Measurements from ENCODE around the gene NUP210L. TPM values are rescaled to one million over a fixed set of nuclear protein-coding genes. Genes with fewer than 3 reads are reported as not detected.

NUP210L gene
- total and polyA plus RNA-seq, 9 of the 15 experiments (the other 6 are each of a cell fraction or from before 2014, with no cell fraction given), result 0.01 to 0.04 TPM; not detected in 7

- WGBS (ENCODE audit: insufficient coverage, low coverage, missing lambda C conversion rate), result under 1% methylated on average over 18 of the region's 95 CpGs
- FAIRE-seq, result peak; percentile 59
- H3K36me3 ChIP-seq (ENCODE audit: control insufficient read depth, insufficient read depth, low read length), result peaks cover 69% of the 10 kb centered on the region
- TF ChIP-seq MYC (IDR thresholded peaks at IDR 0.05; ENCODE audit: low read depth, low read length) (peak; percentile 64), MYC (CRISPR knock-in tag; IDR thresholded peaks at IDR 0.05; ENCODE audit: borderline replicate concordance, low read depth) (no peak; the same call in 1 of the 2 replicates), FOXK1 (CRISPR knock-in tag; IDR thresholded peaks at IDR 0.05; ENCODE audit: borderline replicate concordance) (peak; percentile 4; the same call in 1 of the 2 replicates), ZBTB12 (CRISPR knock-in tag; IDR thresholded peaks at IDR 0.05) (no peak), ELK3 (CRISPR knock-in tag; IDR thresholded peaks at IDR 0.05) (no peak), USF1 (CRISPR knock-in tag; IDR thresholded peaks at IDR 0.05) (peak; percentile 79)
- TF ChIP-seq, protein P1, sequence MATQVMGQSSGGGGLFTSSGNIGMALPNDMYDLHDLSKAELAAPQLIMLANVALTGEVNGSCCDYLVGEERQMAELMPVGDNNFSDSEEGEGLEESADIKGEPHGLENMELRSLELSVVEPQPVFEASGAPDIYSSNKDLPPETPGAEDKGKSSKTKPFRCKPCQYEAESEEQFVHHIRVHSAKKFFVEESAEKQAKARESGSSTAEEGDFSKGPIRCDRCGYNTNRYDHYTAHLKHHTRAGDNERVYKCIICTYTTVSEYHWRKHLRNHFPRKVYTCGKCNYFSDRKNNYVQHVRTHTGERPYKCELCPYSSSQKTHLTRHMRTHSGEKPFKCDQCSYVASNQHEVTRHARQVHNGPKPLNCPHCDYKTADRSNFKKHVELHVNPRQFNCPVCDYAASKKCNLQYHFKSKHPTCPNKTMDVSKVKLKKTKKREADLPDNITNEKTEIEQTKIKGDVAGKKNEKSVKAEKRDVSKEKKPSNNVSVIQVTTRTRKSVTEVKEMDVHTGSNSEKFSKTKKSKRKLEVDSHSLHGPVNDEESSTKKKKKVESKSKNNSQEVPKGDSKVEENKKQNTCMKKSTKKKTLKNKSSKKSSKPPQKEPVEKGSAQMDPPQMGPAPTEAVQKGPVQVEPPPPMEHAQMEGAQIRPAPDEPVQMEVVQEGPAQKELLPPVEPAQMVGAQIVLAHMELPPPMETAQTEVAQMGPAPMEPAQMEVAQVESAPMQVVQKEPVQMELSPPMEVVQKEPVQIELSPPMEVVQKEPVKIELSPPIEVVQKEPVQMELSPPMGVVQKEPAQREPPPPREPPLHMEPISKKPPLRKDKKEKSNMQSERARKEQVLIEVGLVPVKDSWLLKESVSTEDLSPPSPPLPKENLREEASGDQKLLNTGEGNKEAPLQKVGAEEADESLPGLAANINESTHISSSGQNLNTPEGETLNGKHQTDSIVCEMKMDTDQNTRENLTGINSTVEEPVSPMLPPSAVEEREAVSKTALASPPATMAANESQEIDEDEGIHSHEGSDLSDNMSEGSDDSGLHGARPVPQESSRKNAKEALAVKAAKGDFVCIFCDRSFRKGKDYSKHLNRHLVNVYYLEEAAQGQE (IDR thresholded peaks at IDR 0.05; ENCODE audit: borderline replicate concordance), result no peak
- TF ChIP-seq, protein P1 (CRISPR knock-in tag; IDR thresholded peaks at IDR 0.05; ENCODE audit: low read depth), result peak; percentile 38; the same call in 1 of the 2 replicates
Measured at GRCh38 chr1:153945795-153946621, 208.9 kb downstream of the NUP210L start.

More at GRCh38 chr1:153945795-153946621, 208.9 kb downstream of the NUP210L start:
- in situ Hi-C loops (cut with MboI) (no loop called here), intact Hi-C loops (cut with micrococcal nuclease) (loop anchor here (5.0 kb wide), 1 partner anchor 41 kb away; the partner anchor contains the start of gene RAB13)
- peak; percentile 72 for ATAC-seq
- TSS peak; percentile 38 for BruUV-seq (replicated peaks)
- DNase-seq (ENCODE audit: extremely low read depth in 1 of 4, low spot score in 3 of 4), result peak; percentile 67 to 86 (median 80)
- Histone ChIP-seq H2AFZ (ENCODE audit: low read depth, low read length) (peak overlapping the region; percentile 60; the same call in 1 of the 2 replicates), H3K9me1 (ENCODE audit: control insufficient read depth, insufficient read depth, low read length) (no peaks in the 10 kb centered on the region), H3K27ac (ENCODE audit: extremely low read depth, low read depth, low read length) (peak overlapping the region; percentile 85), H3K4me1 (replicated peaks in 1 of 2; ENCODE audit: control insufficient read depth in 2 of 2, insufficient read depth in 2 of 2, low read length in 2 of 2) (peaks cover 12 to 32% of the 10 kb centered on the region in 2 experiments; a peak in 4 of 5 replicates), H3K27me3 (ENCODE audit: control insufficient read depth in 2 of 2, insufficient read depth in 2 of 2, low read length in 2 of 2) (no peaks in the 10 kb centered on the region), H3K9me3 (replicated peaks; ENCODE audit: control insufficient read depth, insufficient read depth, low read depth, low read length) (no peaks in the 10 kb centered on the region), H3K9ac (ENCODE audit: insufficient read depth in 1 of 2, low read depth in 2 of 2, low read length in 2 of 2) (peak overlapping the region; percentile 88 to 99), H3K79me2 (ENCODE audit: control insufficient read depth, insufficient read depth, low read length) (peaks cover 29% of the 10 kb centered on the region), H3K4me2 (ENCODE audit: insufficient read depth, low read length) (peak overlapping the region; percentile 98), H3K4me3 (peak overlapping the region; percentile 99), H4K20me1 (replicated peaks; ENCODE audit: control insufficient read depth, insufficient read depth, low read length) (no peaks in the 10 kb centered on the region)
- ChIA-PET CTCF (ENCODE audit: low intra/inter-chr PET ratio) (interaction anchor here (0.9 to 1.8 kb wide), 3 partner anchors 40 to 327 kb away, joined by 4 to 7 read pairs (median 6); partner anchors contain the start of genes HAX1 and RAB13), POLR2A (interaction anchor here (0.6 to 5.5 kb wide), 18 partner anchors 12 to 317 kb away, joined by 3 to 39 read pairs (median 4); partner anchors contain the start of genes CREB3L4, CRTC2, GATAD2B and JTB)

All from K562 (cell line).